HL-60/S4 (cell line): ENCODE data around the gene MOCS3.

Experiments used
- in situ Hi-C: fragments of 300-500 bp; cut with MboI; formaldehyde crosslinking; loops from 2 replicates; pipeline ENCODE4 v1.14.3; 2022; ENCODE audit warnings: low sequenced_read_pairs

Gene MOCS3, protein sequence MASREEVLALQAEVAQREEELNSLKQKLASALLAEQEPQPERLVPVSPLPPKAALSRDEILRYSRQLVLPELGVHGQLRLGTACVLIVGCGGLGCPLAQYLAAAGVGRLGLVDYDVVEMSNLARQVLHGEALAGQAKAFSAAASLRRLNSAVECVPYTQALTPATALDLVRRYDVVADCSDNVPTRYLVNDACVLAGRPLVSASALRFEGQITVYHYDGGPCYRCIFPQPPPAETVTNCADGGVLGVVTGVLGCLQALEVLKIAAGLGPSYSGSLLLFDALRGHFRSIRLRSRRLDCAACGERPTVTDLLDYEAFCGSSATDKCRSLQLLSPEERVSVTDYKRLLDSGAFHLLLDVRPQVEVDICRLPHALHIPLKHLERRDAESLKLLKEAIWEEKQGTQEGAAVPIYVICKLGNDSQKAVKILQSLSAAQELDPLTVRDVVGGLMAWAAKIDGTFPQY

DNA sequence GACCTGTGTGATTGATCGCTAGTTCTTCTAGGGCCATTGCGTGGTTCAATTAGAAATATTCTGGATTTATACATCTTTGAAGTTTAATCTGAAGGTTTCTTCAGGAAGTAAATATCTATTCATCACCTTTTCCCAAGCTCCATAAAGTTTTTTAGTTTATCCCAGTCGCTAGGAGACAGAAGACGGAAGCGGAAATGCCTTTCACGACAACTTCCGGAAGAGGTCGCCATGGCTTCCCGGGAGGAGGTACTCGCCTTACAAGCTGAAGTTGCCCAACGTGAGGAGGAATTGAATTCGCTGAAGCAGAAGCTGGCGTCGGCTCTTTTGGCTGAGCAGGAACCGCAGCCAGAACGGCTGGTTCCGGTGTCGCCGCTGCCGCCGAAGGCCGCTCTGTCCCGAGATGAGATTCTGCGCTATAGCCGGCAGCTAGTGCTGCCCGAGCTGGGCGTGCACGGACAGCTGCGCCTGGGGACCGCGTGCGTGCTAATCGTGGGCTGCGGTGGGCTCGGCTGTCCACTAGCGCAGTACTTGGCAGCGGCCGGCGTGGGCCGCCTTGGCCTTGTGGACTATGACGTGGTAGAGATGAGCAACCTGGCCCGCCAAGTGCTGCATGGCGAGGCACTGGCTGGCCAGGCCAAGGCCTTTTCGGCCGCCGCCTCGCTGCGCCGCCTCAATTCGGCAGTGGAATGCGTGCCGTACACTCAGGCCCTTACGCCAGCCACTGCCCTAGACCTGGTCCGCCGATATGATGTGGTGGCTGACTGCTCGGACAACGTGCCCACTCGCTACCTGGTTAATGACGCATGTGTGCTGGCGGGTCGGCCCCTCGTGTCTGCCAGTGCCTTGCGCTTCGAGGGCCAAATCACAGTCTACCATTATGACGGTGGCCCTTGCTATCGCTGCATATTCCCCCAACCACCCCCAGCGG lies at the start of gene MOCS3:
MOCS3 (plus strand) TSS at position 204 of the 928 bp plus-strand sequence; CDS start at position 229, 25 bp downstream.
- in situ Hi-C loops: no loop called here

DNA sequence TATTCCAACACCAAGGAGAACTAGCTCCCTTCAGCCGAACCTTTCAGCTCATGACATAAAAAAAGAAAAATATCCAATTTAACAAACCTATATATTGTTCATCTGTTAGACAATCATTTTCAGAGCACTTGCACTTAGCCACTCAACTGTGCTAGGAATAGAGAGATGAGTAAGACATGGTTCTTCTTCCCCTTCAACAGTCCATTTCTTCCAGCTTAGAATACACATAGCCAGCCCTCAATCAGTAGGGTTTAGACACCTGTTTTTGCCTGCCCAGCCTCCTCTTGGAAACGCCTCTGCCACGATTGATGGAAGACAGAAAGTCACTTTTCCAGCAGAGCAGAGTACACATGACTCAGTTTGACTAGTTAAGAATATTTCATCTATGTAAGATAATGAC lies 49.2 kb upstream of the MOCS3 start:
- in situ Hi-C loops: no loop called here

DNA sequence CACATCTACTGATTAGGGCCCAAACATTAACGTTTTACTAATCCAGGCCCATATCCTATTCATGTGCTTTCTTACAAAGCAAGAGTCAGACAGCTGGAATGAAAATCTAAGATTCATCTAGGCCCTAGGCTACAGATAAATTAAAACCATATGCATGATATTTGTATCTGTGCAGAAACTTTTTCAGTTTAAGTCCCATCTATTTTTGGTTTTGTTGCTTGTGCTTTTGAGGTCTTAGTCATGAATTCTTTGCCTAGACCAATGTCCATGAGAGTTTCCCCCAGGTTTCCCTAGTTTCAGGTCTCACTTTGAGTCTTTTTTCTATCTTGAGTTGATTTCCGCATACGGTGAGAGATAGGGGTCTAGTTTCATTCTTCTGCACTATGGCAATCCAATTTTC lies 47.6 kb upstream of the MOCS3 start:
- in situ Hi-C loops: no loop called here

DNA sequence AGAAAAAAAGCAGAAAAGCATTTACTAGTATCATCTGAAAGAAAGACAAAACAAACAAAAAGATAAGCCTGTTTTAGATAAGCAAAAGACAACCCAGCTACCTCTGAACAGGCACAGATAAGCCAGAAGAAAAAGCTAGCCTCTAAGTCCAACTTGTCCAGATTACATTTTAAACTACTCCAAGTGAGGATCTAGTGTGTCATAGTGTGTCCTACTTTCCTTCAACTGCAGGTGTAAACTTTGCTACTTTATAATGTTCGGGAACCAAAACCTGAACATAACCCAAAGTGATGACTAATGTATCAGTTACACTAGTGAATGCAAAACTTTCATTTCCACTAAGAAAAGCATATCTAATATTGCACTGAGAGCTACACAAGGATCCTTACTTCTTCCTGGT lies 46.9 kb upstream of the MOCS3 start:
- in situ Hi-C loops: no loop called here

DNA sequence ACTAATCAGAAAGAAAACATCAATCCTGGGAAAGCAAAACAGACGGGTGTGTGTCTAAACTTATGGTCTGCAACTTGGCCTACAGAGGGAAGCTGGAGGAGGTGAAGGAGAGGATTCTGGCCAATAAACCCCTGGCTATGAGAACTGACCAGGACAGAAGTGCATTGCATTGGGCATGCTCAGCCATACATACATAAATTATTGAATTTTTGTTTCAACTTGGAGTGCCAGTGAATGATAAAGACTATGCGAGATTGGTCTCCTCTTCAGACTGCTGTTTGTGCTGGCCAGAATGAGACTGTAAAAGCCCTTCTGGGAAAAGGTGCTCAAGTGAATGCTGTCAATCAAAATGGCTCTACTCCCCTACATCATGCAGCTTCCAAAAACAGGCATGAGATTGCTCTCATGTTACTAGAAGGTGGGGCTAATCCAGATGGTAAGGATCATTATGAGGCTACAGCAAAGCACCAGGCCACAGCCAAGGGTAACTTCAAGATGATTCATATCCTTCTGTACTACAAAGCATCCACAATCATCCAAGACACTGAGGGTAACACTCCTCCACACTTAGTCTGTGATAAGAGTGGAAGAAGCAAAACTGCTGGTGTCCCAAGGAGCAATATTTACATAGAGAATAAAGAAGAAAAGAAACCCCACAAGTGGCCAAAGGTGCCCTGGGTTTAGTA lies 44.8 kb upstream of the MOCS3 start:
- in situ Hi-C loops: no loop called here

DNA sequence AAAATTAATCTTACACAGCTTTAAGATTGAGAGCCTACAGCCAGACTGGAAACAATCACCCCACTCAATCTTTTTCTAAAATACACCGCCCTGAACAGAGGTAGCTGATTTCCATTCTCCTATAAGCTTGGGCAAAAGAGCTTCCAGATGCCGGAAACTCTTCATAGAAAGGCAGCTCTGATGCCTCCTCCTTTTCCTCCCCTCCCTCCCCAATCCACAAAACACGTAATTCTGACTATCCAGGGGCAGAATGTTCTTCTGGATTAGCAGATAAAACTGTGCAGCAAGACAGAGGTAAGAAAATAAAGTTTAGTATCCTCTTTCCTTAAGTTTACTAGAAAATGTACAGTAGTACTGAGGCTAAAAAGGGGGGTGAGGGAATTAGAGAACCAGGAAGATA lies 43.2 kb upstream of the MOCS3 start:
- in situ Hi-C loops: no loop called here

DNA sequence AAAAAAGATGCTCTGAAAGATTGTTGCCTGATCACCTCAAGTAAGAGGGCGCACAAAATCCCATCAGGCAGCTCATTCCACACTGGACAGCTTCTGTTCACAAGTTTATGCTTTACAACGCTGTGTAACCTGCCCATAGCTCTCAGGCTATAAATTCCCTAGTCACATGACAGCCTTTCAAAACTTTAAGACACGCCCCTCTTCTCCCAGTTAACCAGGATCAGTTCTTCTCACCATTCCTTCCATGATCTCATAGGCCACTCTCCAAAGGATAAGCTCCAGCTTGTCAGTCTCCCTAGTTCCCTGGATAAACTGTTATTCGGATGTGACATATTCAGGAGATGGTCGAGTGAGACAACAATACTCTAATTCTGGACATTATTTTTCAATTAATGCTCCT lies 42.4 kb upstream of the MOCS3 start:
- in situ Hi-C loops: no loop called here

DNA sequence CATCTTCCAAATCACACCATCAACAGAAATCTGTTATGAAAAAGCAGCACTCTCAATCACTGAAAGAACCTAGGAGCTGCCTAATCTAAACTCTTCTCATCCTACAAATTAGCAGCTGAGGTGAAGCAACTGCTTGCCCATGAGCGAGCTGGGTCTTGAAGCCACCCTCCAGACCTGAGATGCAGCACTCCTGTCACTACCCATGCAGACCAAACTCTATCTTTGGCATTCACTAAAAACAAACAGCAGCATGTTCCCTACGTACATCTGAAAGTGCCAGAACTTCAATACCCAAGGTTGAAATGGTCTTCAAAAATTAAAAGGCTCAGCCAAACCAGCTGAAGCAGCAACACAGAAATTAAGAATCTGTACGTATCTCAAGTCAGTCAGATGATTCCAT lies 41.7 kb upstream of the MOCS3 start:
- in situ Hi-C loops: no loop called here

DNA sequence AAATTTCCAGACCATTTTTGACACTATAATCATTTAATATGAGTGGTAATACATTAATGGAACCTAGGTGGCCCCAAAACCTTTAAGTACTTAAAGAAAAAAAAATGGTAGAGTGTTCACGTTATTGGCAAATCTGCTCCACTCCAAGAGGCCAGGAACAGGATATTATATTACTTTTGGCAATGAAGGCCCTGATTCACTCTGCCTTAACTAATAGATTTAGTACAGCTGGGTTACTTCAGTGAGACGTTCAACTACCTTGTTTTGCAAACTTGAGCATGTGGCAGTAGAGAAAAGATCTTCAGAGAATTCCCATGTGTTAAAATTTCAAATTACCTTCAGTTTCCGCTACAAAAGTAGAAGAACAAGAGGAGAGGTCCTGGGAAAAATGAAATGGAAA lies 40.2 kb upstream of the MOCS3 start:
- in situ Hi-C loops: no loop called here

DNA sequence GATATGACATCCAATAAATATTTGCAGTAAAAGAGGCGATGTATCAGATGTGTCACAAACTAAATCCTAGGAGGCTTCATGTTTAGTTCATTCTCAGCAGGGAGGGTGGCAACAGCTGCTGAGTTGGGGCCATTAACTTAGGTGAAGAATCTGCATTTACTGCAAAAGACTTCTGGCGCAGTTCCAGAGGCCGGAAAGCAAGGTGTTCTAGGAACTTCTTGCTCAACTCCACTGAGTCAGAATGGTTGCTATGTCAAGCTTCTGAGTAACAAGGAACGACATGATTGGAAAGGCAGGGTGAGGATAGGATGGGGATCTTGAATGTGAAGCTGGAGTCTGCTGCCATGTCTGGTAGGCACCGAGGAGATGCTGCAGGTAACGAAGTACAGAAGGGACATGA lies 39.1 kb upstream of the MOCS3 start:
- in situ Hi-C loops: no loop called here

DNA sequence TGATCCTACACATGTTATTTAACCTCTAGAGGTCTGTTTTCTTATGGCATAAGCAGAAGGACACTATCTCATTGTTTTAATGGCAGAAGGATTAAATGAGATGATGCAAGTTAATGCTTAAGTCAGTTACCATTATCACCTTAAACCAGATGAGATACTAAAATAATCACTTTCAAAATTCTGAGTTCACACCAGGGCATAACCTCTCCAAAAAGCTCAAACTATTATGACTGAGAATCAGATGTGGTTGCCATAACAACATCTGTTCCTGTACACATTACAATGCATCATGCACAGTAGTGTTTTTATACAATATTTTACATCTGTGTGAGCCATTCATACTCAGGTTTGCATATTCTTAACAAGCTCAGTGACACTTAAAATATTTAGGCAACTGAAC lies 37.6 kb upstream of the MOCS3 start:
- in situ Hi-C loops: no loop called here

DNA sequence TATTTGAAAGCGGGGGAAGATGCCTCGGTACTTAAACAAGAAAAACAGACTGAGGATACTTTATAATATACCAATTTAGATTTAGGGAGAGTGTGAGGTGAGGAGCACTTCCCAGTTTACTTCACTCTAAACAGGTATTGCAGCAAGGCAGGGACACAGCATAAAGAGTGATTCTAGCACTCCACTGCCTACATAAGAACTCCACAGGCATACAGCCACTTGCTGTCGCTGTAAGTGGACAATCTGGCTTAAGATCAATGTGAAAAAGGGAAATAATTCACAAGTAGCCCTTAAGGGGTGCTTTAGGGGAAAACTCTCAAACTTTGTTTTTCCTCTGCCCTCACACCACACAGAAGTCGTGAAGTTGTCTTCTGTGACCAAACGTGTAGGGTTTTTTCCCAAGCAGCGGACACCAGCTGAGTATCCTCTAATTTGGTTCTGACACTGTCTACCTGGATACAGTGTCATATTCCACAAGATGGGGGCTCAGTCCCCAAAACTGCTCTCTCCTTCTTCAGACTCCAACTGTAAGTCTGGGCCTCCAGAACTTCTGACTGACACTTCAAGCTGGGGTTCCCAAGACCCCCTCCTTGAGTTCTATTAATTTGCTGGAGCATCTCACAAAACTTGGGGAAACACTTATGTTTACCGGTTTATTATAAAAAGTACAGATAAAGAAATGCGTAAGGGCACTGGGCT lies 36.7 kb upstream of the MOCS3 start:
- in situ Hi-C loops: no loop called here

DNA sequence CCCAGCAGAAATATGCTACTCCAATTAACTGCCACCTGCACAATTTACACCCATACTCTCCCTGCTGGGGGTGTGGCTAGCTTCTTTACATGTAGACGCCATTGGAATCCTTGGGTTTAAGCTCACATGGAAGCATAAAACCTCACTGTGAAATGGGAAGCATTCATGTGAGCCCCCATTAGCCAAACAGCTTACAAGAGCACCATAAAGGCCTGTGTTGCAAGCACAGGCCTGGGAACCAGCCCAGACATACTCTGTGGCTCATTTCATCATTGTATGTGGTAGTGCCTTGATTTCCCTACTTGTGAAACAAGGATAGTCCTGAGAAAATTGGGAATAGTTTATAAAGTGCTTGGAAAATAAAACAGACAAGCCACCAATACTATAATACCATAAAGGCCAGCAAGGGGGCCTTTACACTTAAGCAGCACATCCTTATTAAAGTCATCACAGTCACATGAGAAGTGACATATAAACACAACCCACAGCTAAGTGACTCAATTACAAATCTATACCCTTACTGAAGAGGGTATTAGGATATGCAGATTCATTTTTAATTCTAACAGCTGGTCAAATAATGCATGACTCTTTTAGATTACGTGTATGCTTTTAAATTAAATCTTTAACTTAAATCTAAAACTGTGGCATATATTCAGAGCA lies 34.2 kb upstream of the MOCS3 start:
- in situ Hi-C loops: no loop called here

DNA sequence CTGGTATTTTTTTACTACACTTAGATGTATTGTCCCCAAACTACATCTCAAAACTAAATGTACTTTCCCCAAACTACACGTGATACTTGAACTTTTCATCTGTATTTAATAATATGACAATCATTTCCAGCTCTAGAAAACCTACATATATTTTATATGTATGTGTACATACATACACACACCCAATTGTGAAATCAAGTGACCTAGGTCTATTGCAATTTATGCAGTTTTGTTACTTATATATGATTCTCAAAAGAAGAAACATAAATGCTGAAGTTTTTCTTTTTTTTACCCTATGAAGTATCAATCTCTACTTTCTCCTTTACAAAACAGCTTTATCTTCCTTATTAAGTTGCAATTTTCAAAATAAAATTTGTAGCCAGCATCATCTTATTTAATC lies 32.1 kb upstream of the MOCS3 start:
- in situ Hi-C loops: no loop called here

DNA sequence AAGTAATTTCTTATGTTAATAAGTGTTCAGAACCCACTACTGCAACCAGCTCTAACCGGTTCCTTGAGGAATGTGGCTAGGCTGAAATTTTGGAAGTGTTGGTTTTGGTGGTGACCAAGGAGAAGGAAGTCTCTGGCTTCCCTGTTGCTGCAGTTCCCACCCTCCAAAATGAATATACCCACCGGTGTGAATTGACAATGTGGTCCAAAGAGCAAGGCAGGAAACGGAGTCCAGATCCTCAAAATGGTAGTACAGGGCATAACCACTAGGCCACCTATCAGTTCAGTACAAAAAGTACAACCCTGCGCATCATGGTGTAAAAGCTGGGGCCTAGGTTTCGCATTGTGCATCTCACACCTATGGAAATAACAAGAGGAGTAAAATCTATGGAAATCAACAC lies 30.1 kb upstream of the MOCS3 start:
- in situ Hi-C loops: no loop called here

DNA sequence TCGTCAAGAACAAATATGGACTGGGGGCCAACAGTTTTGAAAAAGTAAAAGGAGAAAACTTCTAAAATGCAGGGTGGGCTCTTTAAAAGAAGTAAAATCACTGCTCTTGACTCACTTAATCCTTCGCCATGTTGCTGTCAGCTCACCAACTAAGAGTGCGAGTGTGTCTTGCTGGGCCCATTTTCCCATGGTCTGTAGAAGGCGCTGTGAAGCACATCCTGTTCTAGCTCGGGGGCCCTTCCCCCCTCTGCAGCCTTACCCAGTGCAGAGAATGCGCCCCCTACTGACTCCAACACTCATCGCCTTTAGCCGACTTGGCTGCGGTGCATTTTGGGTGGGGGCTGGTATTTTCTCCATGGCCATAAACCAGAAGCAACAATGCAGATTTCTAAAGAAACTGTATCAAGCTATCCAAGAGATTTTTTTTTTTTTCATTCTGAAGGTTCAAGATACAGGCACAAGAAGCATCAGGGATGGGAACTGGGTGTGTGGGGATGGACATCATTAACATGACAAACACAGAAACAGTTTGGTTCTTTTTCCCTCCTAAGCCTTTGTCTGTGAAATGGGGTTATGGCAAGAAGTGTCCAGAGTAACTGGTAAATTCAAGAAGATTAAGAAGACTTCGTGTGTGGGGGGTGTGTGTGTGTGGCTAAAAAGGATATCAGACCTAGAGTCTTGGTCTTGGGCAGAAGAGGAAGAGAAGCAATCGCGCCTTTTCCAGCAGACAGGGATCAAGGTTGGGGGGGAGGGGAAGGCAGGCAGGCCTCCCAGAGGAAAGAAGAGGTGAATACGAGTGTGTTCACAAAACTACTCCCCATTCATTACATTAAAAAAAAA lies 29.1 kb upstream of the MOCS3 start:
- in situ Hi-C loops: no loop called here

DNA sequence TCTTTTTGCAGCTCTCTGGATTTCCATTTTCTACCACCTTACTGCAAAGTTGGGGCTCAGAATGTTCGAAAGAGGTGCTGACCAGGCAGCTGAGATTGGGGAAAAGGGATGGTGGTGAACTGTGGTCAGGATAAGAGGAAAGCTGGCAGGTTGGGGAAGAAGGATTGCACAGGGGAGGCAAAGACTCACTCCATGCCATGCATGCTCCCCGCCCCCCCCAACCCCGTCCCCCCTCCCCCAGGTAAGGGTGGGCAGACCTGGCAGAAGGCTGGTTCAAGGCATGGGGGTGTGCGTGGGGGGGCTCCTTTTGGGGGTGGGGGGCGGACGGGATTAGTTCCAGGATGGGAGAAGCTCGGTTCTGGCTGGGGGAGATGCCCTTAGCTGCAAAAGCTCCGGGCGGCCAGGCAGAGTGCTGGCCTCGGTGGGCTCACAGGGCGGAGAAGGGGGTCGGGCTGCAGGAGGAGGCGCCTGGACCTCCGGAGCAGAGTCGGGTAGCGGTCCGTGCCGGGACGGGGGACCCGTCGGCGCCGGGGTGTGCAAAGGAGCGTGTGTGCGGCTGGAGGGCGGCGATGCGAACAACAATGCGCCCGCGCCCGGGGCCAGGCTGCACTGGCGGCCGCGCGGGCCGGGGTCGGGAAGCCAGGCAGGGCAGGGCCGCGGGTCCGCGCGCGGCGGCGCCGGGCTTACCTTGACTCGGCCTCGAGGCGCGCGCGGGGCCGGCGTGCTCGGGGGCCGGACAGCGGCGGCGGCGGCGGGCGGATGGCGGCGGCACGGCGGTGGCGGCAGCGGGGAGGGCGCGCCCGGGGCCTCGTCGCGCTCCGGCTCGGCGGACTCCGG lies 28.3 kb upstream of the MOCS3 start:
- in situ Hi-C loops: no loop called here

DNA sequence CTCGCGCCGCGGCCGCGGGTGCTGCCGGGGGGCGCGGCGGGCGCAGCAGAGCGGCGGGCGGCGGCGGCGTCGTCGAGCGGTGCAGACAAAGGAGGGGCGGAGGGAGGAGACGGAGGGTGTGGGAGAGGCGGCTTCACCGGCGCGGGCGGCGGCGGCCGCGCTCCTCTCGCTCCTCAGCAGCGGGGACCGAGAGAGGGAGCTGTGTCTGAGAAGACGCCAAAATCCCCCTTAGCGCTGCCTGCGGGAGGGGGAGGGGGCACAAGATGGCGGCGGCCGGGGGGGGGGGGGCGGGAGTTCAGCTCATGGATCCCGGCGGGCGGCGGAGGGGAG lies 27.7 kb upstream of the MOCS3 start:
- in situ Hi-C loops: no loop called here
